ENCODE data around the gene RHCE. TPM values are rescaled to one million over a fixed set of nuclear protein-coding genes. Genes with fewer than 3 reads are reported as not detected.

RHCE gene
- total RNA-seq, 1 experiment from 2014 or later, result not detected

GRCh38 chr1:25360596-25361581 is 59.7 kb downstream of the RHCE start:
- in situ Hi-C loops (cut with HindIII; ENCODE audit: low pct_unique_long_range_greater_than_20kb, low sequenced_read_pairs), result no loop called here
- DNase-seq (ENCODE audit: low read depth, low spot score) (no peak), ATAC-seq (peak; percentile 60; the same call in 1 of the 2 replicates)
- H3K4me3 ChIP-seq (ENCODE audit: low read depth in 2 of 2, low read length in 2 of 2), result no peak overlapping the region
- no peak for TF ChIP-seq CTCF (IDR thresholded peaks at IDR 0.05)
- H3K9me3 ChIP-seq (ENCODE audit: control insufficient read depth, insufficient read depth, low read depth, low read length), result no peaks in the 10 kb centered on the region
- no peaks in the 10 kb centered on the region for H3K27me3 ChIP-seq (ENCODE audit: control insufficient read depth, insufficient read depth, low read length)
- no peak overlapping the region for H3K27ac ChIP-seq (ENCODE audit: low read length)
- H3K36me3 ChIP-seq (ENCODE audit: control insufficient read depth, insufficient read depth, low read length), result peaks cover 13% of the 10 kb centered on the region
- no peaks in the 10 kb centered on the region; the same call in 1 of the 2 replicates for H3K4me1 ChIP-seq (ENCODE audit: control insufficient read depth, insufficient read depth, low read length)
- TSS peak; percentile 65 for BruUV-seq (replicated peaks)
- POLR2A ChIA-PET, result no interaction called here
- CTCF ChIA-PET, result no interaction called here
- intact Hi-C loops (cut with micrococcal nuclease; ENCODE audit: unreplicated experiment), result no loop called here

GRCh38 chr1:25356848-25357247 is 63.8 kb downstream of the RHCE start:
- Histone ChIP-seq H3K4me1 (ENCODE audit: control insufficient read depth, insufficient read depth, low read length) (no peaks in the 10 kb centered on the region; the same call in 1 of the 2 replicates), H3K27me3 (ENCODE audit: control insufficient read depth, insufficient read depth, low read length) (no peaks in the 10 kb centered on the region), H3K27ac (ENCODE audit: low read length) (no peak overlapping the region), H3K9me3 (ENCODE audit: control insufficient read depth, insufficient read depth, low read depth, low read length) (no peaks in the 10 kb centered on the region), H3K36me3 (ENCODE audit: control insufficient read depth, insufficient read depth, low read length) (peaks cover 15% of the 10 kb centered on the region), H3K4me3 (ENCODE audit: low read depth in 2 of 2, low read length in 2 of 2) (no peak overlapping the region)
- POLR2A ChIA-PET, result no interaction called here
- no TSS peak for BruUV-seq (replicated peaks)
- TF ChIP-seq CTCF (IDR thresholded peaks at IDR 0.05), result no peak
- no peak for TF ChIP-seq POLR2AphosphoS5 (IDR thresholded peaks at IDR 0.05; ENCODE audit: low read depth, low read length)
- ATAC-seq (no peak), DNase-seq (ENCODE audit: low read depth, low spot score) (no peak)
- CTCF ChIA-PET, result no interaction called here
- in situ Hi-C loops (cut with HindIII; ENCODE audit: low pct_unique_long_range_greater_than_20kb, low sequenced_read_pairs), result no loop called here
- intact Hi-C loops (cut with micrococcal nuclease; ENCODE audit: unreplicated experiment), result no loop called here

- TF ChIP-seq CTCF (IDR thresholded peaks at IDR 0.05) (no peak), TCF7L2 (IDR thresholded peaks at IDR 0.05; ENCODE audit: low read depth, low read length) (no peak), REST (IDR thresholded peaks at IDR 0.05; ENCODE audit: insufficient read depth in 1 of 2, low read depth in 2 of 2, low read length in 1 of 2) (no peak), SIN3A (IDR thresholded peaks at IDR 0.05; ENCODE audit: borderline replicate concordance, insufficient read depth, low read depth, low read length) (no peak), POLR2AphosphoS5 (IDR thresholded peaks at IDR 0.05; ENCODE audit: low read depth, low read length) (no peak)
- CTCF ChIA-PET, result no interaction called here
- no peak overlapping the region for H3K27ac ChIP-seq (ENCODE audit: low read length)
- H3K36me3 ChIP-seq (ENCODE audit: control insufficient read depth, insufficient read depth, low read length), result peaks cover 18% of the 10 kb centered on the region
- no peaks in the 10 kb centered on the region for H3K9me3 ChIP-seq (ENCODE audit: control insufficient read depth, insufficient read depth, low read depth, low read length)
- POLR2A ChIA-PET, result no interaction called here
- ATAC-seq (no peak), DNase-seq (ENCODE audit: low read depth, low spot score) (no peak)
- intact Hi-C loops (cut with micrococcal nuclease; ENCODE audit: unreplicated experiment) (no loop called here), in situ Hi-C loops (cut with HindIII; ENCODE audit: low pct_unique_long_range_greater_than_20kb, low sequenced_read_pairs) (no loop called here)
- no peaks in the 10 kb centered on the region; the same call in 1 of the 2 replicates for H3K4me1 ChIP-seq (ENCODE audit: control insufficient read depth, insufficient read depth, low read length)
- BruUV-seq (replicated peaks), result no TSS peak
- no peak overlapping the region for H3K4me3 ChIP-seq (ENCODE audit: low read depth in 2 of 2, low read length in 2 of 2)
- H3K27me3 ChIP-seq (ENCODE audit: control insufficient read depth, insufficient read depth, low read length), result no peaks in the 10 kb centered on the region
Observed at GRCh38 chr1:25356441-25356840, 64.2 kb downstream of the RHCE start.

All from Panc1 (cell line).